ENCODE data around the gene TRABD. TPM values are rescaled to one million over a fixed set of nuclear protein-coding genes. Genes with fewer than 3 reads are reported as not detected.
A peak's percentile ranks its signal among the peaks of the same experiment; 100 is the strongest.

The TRABD gene
- total RNA-seq, 1 donor = 15.5 TPM

DNA sequence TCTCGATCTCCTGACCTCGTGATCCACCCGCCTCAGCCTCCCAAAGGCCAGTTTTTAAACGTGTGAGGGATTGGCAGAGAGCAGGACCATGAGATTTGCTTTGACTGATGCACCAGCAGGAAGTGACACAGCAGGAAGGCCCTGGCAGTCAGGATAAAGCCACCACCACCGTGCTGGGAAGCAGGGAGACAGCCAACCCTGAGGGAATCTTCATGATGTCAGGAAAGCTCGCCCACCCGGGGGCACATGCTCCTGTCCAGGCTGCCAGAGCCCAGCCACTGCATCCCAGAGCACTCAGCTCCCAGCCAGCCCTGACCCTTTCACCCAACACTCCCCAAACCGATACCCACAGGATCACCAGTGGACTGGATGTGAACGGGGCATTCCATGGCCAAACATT lies 53.0 kb downstream of the TRABD start:
- H3K4me3 ChIP-seq (ENCODE audit: low read depth, low read length) = no peak overlapping the region
- no peak for DNase-seq (ENCODE audit: low read depth)
- TF ChIP-seq, protein P1, sequence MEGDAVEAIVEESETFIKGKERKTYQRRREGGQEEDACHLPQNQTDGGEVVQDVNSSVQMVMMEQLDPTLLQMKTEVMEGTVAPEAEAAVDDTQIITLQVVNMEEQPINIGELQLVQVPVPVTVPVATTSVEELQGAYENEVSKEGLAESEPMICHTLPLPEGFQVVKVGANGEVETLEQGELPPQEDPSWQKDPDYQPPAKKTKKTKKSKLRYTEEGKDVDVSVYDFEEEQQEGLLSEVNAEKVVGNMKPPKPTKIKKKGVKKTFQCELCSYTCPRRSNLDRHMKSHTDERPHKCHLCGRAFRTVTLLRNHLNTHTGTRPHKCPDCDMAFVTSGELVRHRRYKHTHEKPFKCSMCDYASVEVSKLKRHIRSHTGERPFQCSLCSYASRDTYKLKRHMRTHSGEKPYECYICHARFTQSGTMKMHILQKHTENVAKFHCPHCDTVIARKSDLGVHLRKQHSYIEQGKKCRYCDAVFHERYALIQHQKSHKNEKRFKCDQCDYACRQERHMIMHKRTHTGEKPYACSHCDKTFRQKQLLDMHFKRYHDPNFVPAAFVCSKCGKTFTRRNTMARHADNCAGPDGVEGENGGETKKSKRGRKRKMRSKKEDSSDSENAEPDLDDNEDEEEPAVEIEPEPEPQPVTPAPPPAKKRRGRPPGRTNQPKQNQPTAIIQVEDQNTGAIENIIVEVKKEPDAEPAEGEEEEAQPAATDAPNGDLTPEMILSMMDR (IDR thresholded peaks at IDR 0.05; ENCODE audit: insufficient read depth, low read length) = no peak

DNA sequence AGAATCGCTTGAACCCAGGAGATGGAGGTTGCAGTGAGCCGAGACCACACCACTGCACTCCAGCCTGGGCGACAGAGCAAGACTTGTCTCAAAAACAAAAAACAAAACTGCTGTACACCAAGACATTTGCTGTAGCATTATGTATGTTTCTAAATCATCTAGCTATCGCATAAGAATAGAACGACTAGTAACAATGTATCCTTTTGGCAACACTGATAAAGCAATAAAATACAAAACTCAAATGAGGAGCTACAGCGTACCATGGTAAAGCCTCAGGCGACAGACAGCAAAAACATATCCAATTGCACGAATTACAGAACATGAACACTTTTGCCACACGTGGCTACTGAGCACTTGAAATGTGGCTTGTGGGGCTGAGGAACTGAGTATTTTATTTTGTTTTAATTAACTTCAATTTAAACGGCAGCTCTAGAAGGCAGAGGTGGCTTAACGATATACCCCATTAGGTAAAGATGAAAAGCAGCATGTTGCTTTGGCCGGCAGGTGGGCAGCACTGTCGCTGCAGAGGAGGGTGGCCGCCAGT lies 56.8 kb downstream of the TRABD start:
- TF ChIP-seq, protein P1 (IDR thresholded peaks at IDR 0.05; ENCODE audit: insufficient read depth, low read length) = no peak
- H3K4me3 ChIP-seq (ENCODE audit: low read depth, low read length) = peak overlapping the region; percentile 60
- peak; percentile 9 for DNase-seq (ENCODE audit: low read depth)

DNA sequence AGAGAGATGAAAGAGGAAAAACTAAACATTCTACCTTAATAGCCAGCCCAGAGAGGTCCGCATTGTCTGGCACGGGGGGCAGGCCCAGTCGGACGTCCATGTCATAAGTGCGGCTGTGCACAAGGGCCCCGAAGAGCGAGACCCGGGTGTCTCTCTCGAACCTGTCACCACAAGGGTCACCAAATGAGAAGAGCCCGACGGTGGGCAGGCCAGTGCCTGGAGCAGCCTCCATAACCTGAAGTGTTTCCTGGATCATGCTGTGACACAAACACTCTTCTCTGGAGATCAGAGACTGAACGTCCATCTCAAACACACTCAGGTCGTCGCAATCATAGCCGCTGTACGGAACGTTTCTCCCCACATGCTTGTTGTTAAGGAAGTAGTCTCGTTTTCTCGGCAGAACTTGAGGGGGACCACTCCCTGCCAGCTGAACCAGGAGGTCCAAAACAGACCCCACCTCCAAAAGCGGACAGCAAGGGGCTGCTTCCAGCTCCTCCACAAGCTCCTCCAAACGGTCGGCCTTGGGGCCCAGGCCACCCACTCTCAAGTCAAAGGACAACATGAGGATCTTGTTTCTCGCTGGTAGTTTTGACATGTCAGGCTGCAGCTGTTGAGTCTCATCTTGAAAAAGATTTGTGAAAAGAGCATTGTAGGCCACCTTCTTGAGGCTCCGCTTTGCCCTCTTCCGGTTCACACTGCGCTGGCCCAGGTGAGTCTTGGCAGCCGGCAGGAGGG lies 58.1 kb downstream of the TRABD start:
- peak; percentile 7 for DNase-seq (ENCODE audit: low read depth)
- H3K4me3 ChIP-seq (ENCODE audit: low read depth, low read length) = peak overlapping the region; percentile 77
- TF ChIP-seq, protein P1 (IDR thresholded peaks at IDR 0.05; ENCODE audit: insufficient read depth, low read length) = no peak

DNA sequence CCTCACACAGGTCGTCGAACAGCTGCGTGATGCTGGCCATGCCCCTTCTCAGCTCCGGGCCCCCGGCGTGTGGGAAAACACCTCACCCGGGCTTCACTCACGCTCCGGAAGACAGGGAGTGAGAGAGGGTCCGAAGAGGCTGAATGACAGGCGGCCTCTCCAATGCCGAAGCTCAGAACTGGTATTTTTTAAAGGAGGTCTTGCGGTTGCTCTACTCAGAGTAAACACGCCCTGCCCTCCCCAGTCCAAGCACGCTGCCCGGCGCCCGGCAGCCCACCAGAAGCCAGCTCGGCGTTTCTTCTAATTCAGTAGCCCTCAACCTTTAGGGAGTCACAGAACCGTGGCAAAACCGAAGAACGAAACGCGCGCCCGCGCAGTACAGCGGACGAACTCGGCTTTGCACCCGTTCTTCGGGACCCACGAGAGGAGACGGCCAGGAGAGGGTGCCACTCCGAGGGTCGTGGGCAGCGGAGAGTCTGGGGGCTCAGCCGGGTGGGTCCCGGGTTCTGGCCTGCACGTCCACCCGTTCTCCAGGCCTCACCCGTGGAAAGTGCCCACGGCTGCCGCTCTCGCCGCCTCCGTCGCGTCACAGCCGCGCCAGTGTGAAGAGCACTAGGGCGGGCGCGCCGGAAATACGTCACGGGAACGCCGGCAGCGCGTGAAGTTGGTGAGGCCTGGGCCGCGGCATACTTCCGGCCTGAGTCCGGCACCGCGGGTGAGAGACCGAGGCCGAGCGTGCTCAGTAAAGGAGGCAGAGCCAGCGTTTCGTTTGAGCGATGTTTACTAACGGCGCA lies 58.9 kb downstream of the TRABD start, which contains the start of gene TUBGCP6:
TUBGCP6 (minus strand) TSS at position 604 of the 794 bp plus-strand sequence; CDS start at position 40, 564 bp downstream.
- TF ChIP-seq, protein P1 (IDR thresholded peaks at IDR 0.05; ENCODE audit: insufficient read depth, low read length) = peak; percentile 35
- peak; percentile 87 for DNase-seq (ENCODE audit: low read depth)

DNA sequence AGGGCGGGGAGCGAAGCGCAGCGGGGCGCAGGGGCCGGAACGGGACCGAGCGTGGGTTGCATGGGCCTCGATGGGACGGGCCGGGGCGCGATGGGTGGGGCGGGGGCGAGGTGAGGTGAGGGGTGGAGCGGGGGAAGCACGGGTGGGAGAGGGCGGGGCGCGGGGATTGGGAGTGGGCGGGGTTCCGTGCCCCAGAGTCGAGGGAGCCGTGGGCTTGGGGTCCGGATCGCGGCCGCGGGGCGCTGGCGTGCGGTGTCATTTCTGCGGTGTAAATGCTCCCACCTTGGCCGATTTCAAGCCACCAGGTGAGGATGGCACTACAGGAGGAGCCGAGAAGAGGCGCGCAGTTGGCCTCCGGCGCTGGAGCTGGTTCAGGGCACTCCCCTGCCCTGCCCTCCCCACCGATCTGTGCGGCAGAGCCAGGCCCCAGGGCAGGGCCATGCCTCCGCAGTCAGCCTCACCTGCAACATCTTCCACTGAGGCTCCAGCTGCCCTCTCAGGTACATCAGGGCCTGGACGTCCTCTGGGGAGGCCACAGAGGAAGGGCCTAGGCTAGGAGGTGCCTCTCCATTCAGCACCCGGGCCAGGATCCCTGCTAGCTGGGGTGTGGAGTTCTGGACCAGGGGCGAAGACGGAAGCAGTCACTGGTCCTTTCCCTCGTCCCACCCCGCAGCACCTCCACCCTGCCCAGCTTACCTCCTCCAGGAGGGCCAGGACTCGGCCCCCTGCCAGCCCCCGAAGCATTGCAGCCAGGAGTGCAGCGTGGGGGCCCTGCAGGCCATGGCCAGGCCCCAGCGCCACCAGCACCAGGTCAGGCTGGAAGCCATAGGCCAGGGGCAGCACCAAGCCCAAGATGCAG lies 59.7 kb downstream of the TRABD start:
- peak overlapping the region; percentile 77 for H3K4me3 ChIP-seq (ENCODE audit: low read depth, low read length)
- DNase-seq (ENCODE audit: low read depth) = no peak
- TF ChIP-seq, protein P1 (IDR thresholded peaks at IDR 0.05; ENCODE audit: insufficient read depth, low read length) = no peak

More for the DNA sequence above, 58.9 kb downstream of the TRABD start, which contains the start of gene TUBGCP6:
- H3K4me3 ChIP-seq (ENCODE audit: low read depth, low read length) = peak within 1 kb of the TSS; percentile 77

Data from fibroblast of the aortic adventitia (primary cell).